GM23338 (cell line): ENCODE data around the gene NTM. TPM values are rescaled to one million over a fixed set of nuclear protein-coding genes. Genes with fewer than 3 reads are reported as not detected.

Experiments used
- ATAC-seq: fragments of 200-7000 bp; cut with Tn5 transposase; 3 replicates; pipeline ENCODE4 v1.9.1; 2020
- DNase-seq: peaks from one replicate; pipeline ENCODE4 v3.0.0-alpha.2; 2015; ENCODE audit warnings: low spot score
- H2AFZ ChIP-seq: fragments of 200-600 bp; sonication (generic); 2 replicates; pipeline ENCODE4 v1.8.0; 2016; ENCODE audit warnings: antibody characterized with exemption, mild to moderate bottlenecking, moderate library complexity
- H3F3A ChIP-seq: fragments of 200-600 bp; sonication (generic); replicated peaks from 2 replicates; pipeline ENCODE4 v1.8.0; 2017; ENCODE audit warnings: antibody characterized with exemption, mixed run types, low read depth
- H3K27ac ChIP-seq: fragments of 200-600 bp; sonication (generic); 2 replicates; pipeline ENCODE4 v1.6.1; 2016; ENCODE audit warnings: low read depth
- H3K27me3 ChIP-seq: fragments of 200-600 bp; sonication (generic); 2 replicates; pipeline ENCODE4 v1.8.0; 2016; ENCODE audit warnings: mild to moderate bottlenecking, mixed run types, moderate library complexity; ENCODE audit not compliant: insufficient read depth
- H3K36me3 ChIP-seq: fragments of 200-600 bp; sonication (generic); 2 replicates; pipeline ENCODE4 v1.8.0; 2016; ENCODE audit warnings: mild to moderate bottlenecking; ENCODE audit not compliant: insufficient read depth
- H3K4me1 ChIP-seq: fragments of 200-600 bp; sonication (generic); 2 replicates; pipeline ENCODE4 v1.8.0; 2016; ENCODE audit warnings: mild to moderate bottlenecking, moderate library complexity; ENCODE audit not compliant: insufficient read depth
- H3K4me2 ChIP-seq: fragments of 200-600 bp; sonication (generic); 2 replicates; pipeline ENCODE4 v1.7.1; 2017; ENCODE audit warnings: mixed run types
- H3K4me3 ChIP-seq: fragments of 200-600 bp; sonication (generic); 2 replicates; pipeline ENCODE4 v1.6.1; 2016; ENCODE audit warnings: mixed run types
- H3K79me2 ChIP-seq: fragments of 200-600 bp; sonication (generic); replicated peaks from 2 replicates; pipeline ENCODE4 v1.8.0; 2017; ENCODE audit warnings: mild to moderate bottlenecking; ENCODE audit not compliant: insufficient read depth
- H3K9me2 ChIP-seq: fragments of 200-600 bp; sonication (generic); 2 replicates; pipeline ENCODE4 v1.8.0; 2017; ENCODE audit not compliant: insufficient read depth
- H4K20me1 ChIP-seq: fragments of 200-600 bp; sonication (generic); replicated peaks from 2 replicates; pipeline ENCODE4 v1.8.0; 2017; ENCODE audit warnings: mild to moderate bottlenecking; ENCODE audit not compliant: insufficient read depth
- H3K27ac Mint-ChIP-seq: 2 replicates; pipeline ENCODE4 v1.8.0; 2020; ENCODE audit warnings: inconsistent platforms, mild to moderate bottlenecking, moderate library complexity, mixed read lengths
- H3K27me3 Mint-ChIP-seq: 3 replicates; pipeline ENCODE4 v1.8.0; 2022; ENCODE audit warnings: low read depth, mild to moderate bottlenecking, moderate library complexity, mixed read lengths, inconsistent platforms; ENCODE audit not compliant: insufficient read depth, poor library complexity
- H3K36me3 Mint-ChIP-seq: 3 replicates; pipeline ENCODE4 v1.8.0; 2021; ENCODE audit warnings: low read depth, mild to moderate bottlenecking, inconsistent platforms, moderate library complexity, mixed read lengths
- H3K4me1 Mint-ChIP-seq: 3 replicates; pipeline ENCODE4 v1.8.0; 2020; ENCODE audit warnings: mild to moderate bottlenecking, inconsistent platforms, mixed read lengths
- H3K4me3 Mint-ChIP-seq: 3 replicates; pipeline ENCODE4 v1.8.0; 2021; ENCODE audit warnings: moderate library complexity, mild to moderate bottlenecking, inconsistent platforms, mixed read lengths
- H3K9me3 Mint-ChIP-seq: 3 replicates; pipeline ENCODE4 v1.8.0; 2020; ENCODE audit warnings: moderate library complexity, mild to moderate bottlenecking, inconsistent platforms, mixed read lengths
- CREB1 ChIP-seq: fragments of 250-450 bp; sonication (Bioruptor Pico); IDR thresholded peaks from 2 replicates; pipeline ENCODE4 v1.5.0; 2020; ENCODE audit warnings: low read depth, mild to moderate bottlenecking, moderate library complexity
- EZH2 ChIP-seq: fragments of 200-600 bp; sonication (generic); IDR thresholded peaks from one replicate; pipeline ENCODE4 v1.8.0; 2017; ENCODE audit warnings: antibody characterized with exemption, mild to moderate bottlenecking, low read depth; ENCODE audit not compliant: unreplicated experiment
- EZH2phosphoT487 ChIP-seq: fragments of 200-600 bp; sonication (generic); IDR thresholded peaks from one replicate; pipeline ENCODE4 v1.8.1; 2018; ENCODE audit warnings: antibody characterized with exemption; ENCODE audit not compliant: unreplicated experiment
- JUNB ChIP-seq: IDR thresholded peaks from one replicate; pipeline ENCODE4 v1.6.1; 2016; ENCODE audit warnings: antibody characterized with exemption; ENCODE audit not compliant: unreplicated experiment
- NANOG ChIP-seq: IDR thresholded peaks from 2 replicates; pipeline ENCODE4 v1.6.1; 2016; ENCODE audit warnings: antibody characterized with exemption, borderline replicate concordance
- POLR2AphosphoS5 ChIP-seq: IDR thresholded peaks from 2 replicates; pipeline ENCODE4 v1.6.1; 2016; ENCODE audit warnings: antibody characterized with exemption, low read depth
- REST ChIP-seq: IDR thresholded peaks from one replicate; pipeline ENCODE4 v1.6.1; 2018; ENCODE audit warnings: antibody characterized with exemption; ENCODE audit not compliant: unreplicated experiment
- STAT1 ChIP-seq: IDR thresholded peaks from one replicate; pipeline ENCODE4 v1.6.1; 2016; ENCODE audit warnings: antibody characterized with exemption; ENCODE audit not compliant: unreplicated experiment
- ZNF114 ChIP-seq: fragments of 250-450 bp; sonication (Bioruptor Pico); IDR thresholded peaks from 2 replicates; pipeline ENCODE4 v1.5.0; 2020; ENCODE audit warnings: mild to moderate bottlenecking, moderate library complexity
- ZNF331 ChIP-seq: fragments of 250-450 bp; sonication (Bioruptor Pico); IDR thresholded peaks from 2 replicates; pipeline ENCODE4 v1.5.0; 2020; ENCODE audit warnings: low read depth, mild to moderate bottlenecking, moderate library complexity
- polyA plus RNA-seq: library from polyadenylated mRNA; unstranded; fragments of >200 nt; fragmentation: Nextera tagmentation; extraction: Ambion mirVana; gene quantifications from 2 replicates; pipeline ENCODE4 v1.2.1, GENCODE V29; 2016
- total RNA-seq: library from RNA; depleted of rRNA; stranded (reverse); fragments of >200 nt; shearing (Covaris generic); gene quantifications from 2 replicates; pipeline ENCODE4 v1.2.3, GENCODE V29; 2014
- TF ChIP-seq, protein P1 (sequence below): IDR thresholded peaks from 2 replicates; pipeline ENCODE4 v1.6.1; 2016; ENCODE audit warnings: antibody characterized with exemption
- TF ChIP-seq, protein P2 (sequence below): fragments of 250-450 bp; sonication (Bioruptor Pico); IDR thresholded peaks from 2 replicates; pipeline ENCODE4 v1.5.0; 2020; ENCODE audit warnings: mild to moderate bottlenecking, moderate library complexity

Gene NTM
- total and polyA plus RNA-seq, 2 experiments from 2014 or later, result 10.6 to 14.6 TPM

GRCh38 chr11:132087148-132087547 lies 716.7 kb downstream of the NTM start:
- no peak overlapping the region for H3K4me3 Mint-ChIP-seq
- DNase-seq (no peak), ATAC-seq (no peak)
- TF ChIP-seq JUNB (no peak), ZNF114 (CRISPR knock-in tag) (no peak), POLR2AphosphoS5 (no peak), STAT1 (no peak), EZH2phosphoT487 (no peak), NANOG (no peak), CREB1 (no peak), ZNF331 (CRISPR knock-in tag) (no peak), EZH2 (no peak), REST (no peak)
- TF ChIP-seq, protein P1, sequence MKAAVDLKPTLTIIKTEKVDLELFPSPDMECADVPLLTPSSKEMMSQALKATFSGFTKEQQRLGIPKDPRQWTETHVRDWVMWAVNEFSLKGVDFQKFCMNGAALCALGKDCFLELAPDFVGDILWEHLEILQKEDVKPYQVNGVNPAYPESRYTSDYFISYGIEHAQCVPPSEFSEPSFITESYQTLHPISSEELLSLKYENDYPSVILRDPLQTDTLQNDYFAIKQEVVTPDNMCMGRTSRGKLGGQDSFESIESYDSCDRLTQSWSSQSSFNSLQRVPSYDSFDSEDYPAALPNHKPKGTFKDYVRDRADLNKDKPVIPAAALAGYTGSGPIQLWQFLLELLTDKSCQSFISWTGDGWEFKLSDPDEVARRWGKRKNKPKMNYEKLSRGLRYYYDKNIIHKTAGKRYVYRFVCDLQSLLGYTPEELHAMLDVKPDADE, result no peak
- peaks cover 1% of the 10 kb centered on the region for H3K27me3 Mint-ChIP-seq
- no peak overlapping the region for H2AFZ ChIP-seq
- H3K27ac ChIP-seq, result no peak overlapping the region
- no peak overlapping the region for H3K4me3 ChIP-seq
- peaks cover 23% of the 10 kb centered on the region for H3K36me3 ChIP-seq
- no peaks in the 10 kb centered on the region for H3K4me1 ChIP-seq
- no peaks in the 10 kb centered on the region for H3K4me1 Mint-ChIP-seq
- H3K27me3 ChIP-seq, result no peaks in the 10 kb centered on the region
- no peaks in the 10 kb centered on the region for H4K20me1 ChIP-seq
- H3K79me2 ChIP-seq, result no peaks in the 10 kb centered on the region
- peaks cover 2% of the 10 kb centered on the region; the same call in 1 of the 2 replicates for H3K9me2 ChIP-seq
- peaks cover 56% of the 10 kb centered on the region for H3K36me3 Mint-ChIP-seq
- H3F3A ChIP-seq, result no peaks in the 10 kb centered on the region
- H3K4me2 ChIP-seq, result no peak overlapping the region
- no peak overlapping the region for H3K27ac Mint-ChIP-seq
- H3K9me3 Mint-ChIP-seq, result peaks cover 70% of the 10 kb centered on the region

GRCh38 chr11:132088551-132088950 lies 718.1 kb downstream of the NTM start:
- Mint-ChIP-seq H3K9me3 (peaks cover 57% of the 10 kb centered on the region), H3K4me3 (no peak overlapping the region)
- ATAC-seq, result no peak
- no peak for TF ChIP-seq EZH2
- TF ChIP-seq ZNF331 (CRISPR knock-in tag), result no peak
- no peak for TF ChIP-seq CREB1
- TF ChIP-seq, protein P2, sequence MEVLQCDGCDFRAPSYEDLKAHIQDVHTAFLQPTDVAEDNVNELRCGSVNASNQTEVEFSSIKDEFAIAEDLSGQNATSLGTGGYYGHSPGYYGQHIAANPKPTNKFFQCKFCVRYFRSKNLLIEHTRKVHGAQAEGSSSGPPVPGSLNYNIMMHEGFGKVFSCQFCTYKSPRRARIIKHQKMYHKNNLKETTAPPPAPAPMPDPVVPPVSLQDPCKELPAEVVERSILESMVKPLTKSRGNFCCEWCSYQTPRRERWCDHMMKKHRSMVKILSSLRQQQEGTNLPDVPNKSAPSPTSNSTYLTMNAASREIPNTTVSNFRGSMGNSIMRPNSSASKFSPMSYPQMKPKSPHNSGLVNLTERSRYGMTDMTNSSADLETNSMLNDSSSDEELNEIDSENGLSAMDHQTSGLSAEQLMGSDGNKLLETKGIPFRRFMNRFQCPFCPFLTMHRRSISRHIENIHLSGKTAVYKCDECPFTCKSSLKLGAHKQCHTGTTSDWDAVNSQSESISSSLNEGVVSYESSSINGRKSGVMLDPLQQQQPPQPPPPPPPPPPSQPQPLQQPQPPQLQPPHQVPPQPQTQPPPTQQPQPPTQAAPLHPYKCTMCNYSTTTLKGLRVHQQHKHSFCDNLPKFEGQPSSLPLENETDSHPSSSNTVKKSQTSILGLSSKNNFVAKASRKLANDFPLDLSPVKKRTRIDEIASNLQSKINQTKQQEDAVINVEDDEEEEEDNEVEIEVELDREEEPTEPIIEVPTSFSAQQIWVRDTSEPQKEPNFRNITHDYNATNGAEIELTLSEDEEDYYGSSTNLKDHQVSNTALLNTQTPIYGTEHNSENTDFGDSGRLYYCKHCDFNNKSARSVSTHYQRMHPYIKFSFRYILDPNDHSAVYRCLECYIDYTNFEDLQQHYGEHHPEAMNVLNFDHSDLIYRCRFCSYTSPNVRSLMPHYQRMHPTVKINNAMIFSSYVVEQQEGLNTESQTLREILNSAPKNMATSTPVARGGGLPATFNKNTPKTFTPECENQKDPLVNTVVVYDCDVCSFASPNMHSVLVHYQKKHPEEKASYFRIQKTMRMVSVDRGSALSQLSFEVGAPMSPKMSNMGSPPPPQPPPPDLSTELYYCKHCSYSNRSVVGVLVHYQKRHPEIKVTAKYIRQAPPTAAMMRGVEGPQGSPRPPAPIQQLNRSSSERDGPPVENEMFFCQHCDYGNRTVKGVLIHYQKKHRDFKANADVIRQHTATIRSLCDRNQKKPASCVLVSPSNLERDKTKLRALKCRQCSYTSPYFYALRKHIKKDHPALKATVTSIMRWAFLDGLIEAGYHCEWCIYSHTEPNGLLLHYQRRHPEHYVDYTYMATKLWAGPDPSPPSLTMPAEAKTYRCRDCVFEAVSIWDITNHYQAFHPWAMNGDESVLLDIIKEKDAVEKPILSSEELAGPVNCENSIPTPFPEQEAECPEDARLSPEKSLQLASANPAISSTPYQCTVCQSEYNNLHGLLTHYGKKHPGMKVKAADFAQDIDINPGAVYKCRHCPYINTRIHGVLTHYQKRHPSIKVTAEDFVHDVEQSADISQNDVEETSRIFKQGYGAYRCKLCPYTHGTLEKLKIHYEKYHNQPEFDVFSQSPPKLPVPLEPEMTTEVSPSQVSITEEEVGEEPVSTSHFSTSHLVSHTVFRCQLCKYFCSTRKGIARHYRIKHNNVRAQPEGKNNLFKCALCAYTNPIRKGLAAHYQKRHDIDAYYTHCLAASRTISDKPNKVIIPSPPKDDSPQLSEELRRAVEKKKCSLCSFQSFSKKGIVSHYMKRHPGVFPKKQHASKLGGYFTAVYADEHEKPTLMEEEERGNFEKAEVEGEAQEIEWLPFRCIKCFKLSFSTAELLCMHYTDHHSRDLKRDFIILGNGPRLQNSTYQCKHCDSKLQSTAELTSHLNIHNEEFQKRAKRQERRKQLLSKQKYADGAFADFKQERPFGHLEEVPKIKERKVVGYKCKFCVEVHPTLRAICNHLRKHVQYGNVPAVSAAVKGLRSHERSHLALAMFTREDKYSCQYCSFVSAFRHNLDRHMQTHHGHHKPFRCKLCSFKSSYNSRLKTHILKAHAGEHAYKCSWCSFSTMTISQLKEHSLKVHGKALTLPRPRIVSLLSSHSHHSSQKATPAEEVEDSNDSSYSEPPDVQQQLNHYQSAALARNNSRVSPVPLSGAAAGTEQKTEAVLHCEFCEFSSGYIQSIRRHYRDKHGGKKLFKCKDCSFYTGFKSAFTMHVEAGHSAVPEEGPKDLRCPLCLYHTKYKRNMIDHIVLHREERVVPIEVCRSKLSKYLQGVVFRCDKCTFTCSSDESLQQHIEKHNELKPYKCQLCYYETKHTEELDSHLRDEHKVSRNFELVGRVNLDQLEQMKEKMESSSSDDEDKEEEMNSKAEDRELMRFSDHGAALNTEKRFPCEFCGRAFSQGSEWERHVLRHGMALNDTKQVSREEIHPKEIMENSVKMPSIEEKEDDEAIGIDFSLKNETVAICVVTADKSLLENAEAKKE (CRISPR knock-in tag), result no peak

More at GRCh38 chr11:132088551-132088950, 718.1 kb downstream of the NTM start:
- Histone ChIP-seq H3K4me2 (no peak overlapping the region), H3K9me2 (peaks cover 9% of the 10 kb centered on the region), H3K27ac (no peak overlapping the region), H4K20me1 (no peaks in the 10 kb centered on the region), H2AFZ (no peak overlapping the region), H3K4me3 (no peak overlapping the region), H3K27me3 (no peaks in the 10 kb centered on the region), H3F3A (no peaks in the 10 kb centered on the region), H3K79me2 (no peaks in the 10 kb centered on the region), H3K36me3 (peaks cover 23% of the 10 kb centered on the region), H3K4me1 (no peaks in the 10 kb centered on the region)
- H3K27ac Mint-ChIP-seq, result no peak overlapping the region
- no peak for DNase-seq
- no peaks in the 10 kb centered on the region for H3K4me1 Mint-ChIP-seq
- peaks cover 1% of the 10 kb centered on the region for H3K27me3 Mint-ChIP-seq
- H3K36me3 Mint-ChIP-seq, result peaks cover 44% of the 10 kb centered on the region
